ENCODE data around the gene NR2C2. TPM values are rescaled to one million over a fixed set of nuclear protein-coding genes. Genes with fewer than 3 reads are reported as not detected.
A peak's percentile ranks its signal among the peaks of the same experiment; 100 is the strongest.

Gene NR2C2
- total RNA-seq, 1 donor from 2014 or later, result 74.1 TPM

- Mint-ChIP-seq H3K27me3 (ENCODE audit: low read depth) (no peaks in the 10 kb centered on the region), H3K27ac (no peak overlapping the region), H3K9me3 (no peaks in the 10 kb centered on the region), H3K36me3 (peaks cover 18% of the 10 kb centered on the region), H3K4me1 (no peaks in the 10 kb centered on the region), H3K4me3 (no peak overlapping the region)
- TF ChIP-seq CTCF (IDR thresholded peaks at IDR 0.05; ENCODE audit: unreplicated experiment), result no peak
- no peak for DNase-seq (ENCODE audit: low spot score in 2 of 2, unreplicated experiment in 2 of 2)
Measured at GRCh38 chr3:15052335-15053242, 105.2 kb downstream of the NR2C2 start.

- Mint-ChIP-seq H3K4me1 (no peaks in the 10 kb centered on the region), H3K9me3 (no peaks in the 10 kb centered on the region), H3K36me3 (peaks cover 20% of the 10 kb centered on the region), H3K27ac (no peak overlapping the region), H3K4me3 (no peak overlapping the region), H3K27me3 (ENCODE audit: low read depth) (no peaks in the 10 kb centered on the region)
- DNase-seq (ENCODE audit: low spot score in 2 of 2, unreplicated experiment in 2 of 2), result no peak
- TF ChIP-seq CTCF (IDR thresholded peaks at IDR 0.05; ENCODE audit: unreplicated experiment), result no peak
Measured at GRCh38 chr3:15053541-15053940, 106.2 kb downstream of the NR2C2 start.

GRCh38 chr3:15055019-15055557 is 107.7 kb downstream of the NR2C2 start:
- no peaks in the 10 kb centered on the region for H3K9me3 Mint-ChIP-seq
- peaks cover 29% of the 10 kb centered on the region for H3K36me3 Mint-ChIP-seq
- no peak overlapping the region for H3K27ac Mint-ChIP-seq
- no peak for DNase-seq (ENCODE audit: low spot score in 2 of 2, unreplicated experiment in 2 of 2)
- no peaks in the 10 kb centered on the region for H3K27me3 Mint-ChIP-seq (ENCODE audit: low read depth)
- H3K4me1 Mint-ChIP-seq, result no peaks in the 10 kb centered on the region
- TF ChIP-seq CTCF (IDR thresholded peaks at IDR 0.05; ENCODE audit: unreplicated experiment), result no peak
- no peak overlapping the region for H3K4me3 Mint-ChIP-seq

- Mint-ChIP-seq H3K27ac (no peak overlapping the region), H3K9me3 (no peaks in the 10 kb centered on the region), H3K36me3 (peaks cover 33% of the 10 kb centered on the region), H3K27me3 (ENCODE audit: low read depth) (no peaks in the 10 kb centered on the region), H3K4me3 (no peak overlapping the region), H3K4me1 (no peaks in the 10 kb centered on the region)
- TF ChIP-seq CTCF (IDR thresholded peaks at IDR 0.05; ENCODE audit: unreplicated experiment), result no peak
- no peak for DNase-seq (ENCODE audit: low spot score in 2 of 2, unreplicated experiment in 2 of 2)
Measured at GRCh38 chr3:15056676-15057404, 109.5 kb downstream of the NR2C2 start.

- H3K27me3 Mint-ChIP-seq (ENCODE audit: low read depth), result no peaks in the 10 kb centered on the region
- H3K9me3 Mint-ChIP-seq, result no peaks in the 10 kb centered on the region
- H3K27ac Mint-ChIP-seq, result peak overlapping the region; percentile 61
- no peak for TF ChIP-seq CTCF (IDR thresholded peaks at IDR 0.05; ENCODE audit: unreplicated experiment)
- H3K4me1 Mint-ChIP-seq, result peaks cover 15% of the 10 kb centered on the region
- H3K4me3 Mint-ChIP-seq, result no peak overlapping the region
- H3K36me3 Mint-ChIP-seq, result peaks cover 24% of the 10 kb centered on the region
- DNase-seq (ENCODE audit: low spot score in 2 of 2, unreplicated experiment in 2 of 2), result no peak
Measured at GRCh38 chr3:15060029-15060428, 112.6 kb downstream of the NR2C2 start.
